Subcutaneous adipose tissue (tissue), 4 donors: ENCODE results near the gene APOL4. TPM values are rescaled to one million over a fixed set of nuclear protein-coding genes. Genes with fewer than 3 reads are reported as not detected.

Source experiments
- total RNA-seq, 4 donors: library from RNA; depleted of rRNA; stranded (reverse); fragments of >200 nt; gene quantifications; one replicate each; pipeline ENCODE4 v1.1.0, GENCODE V29; 2016
- TF ChIP-seq, protein P1 (sequence below): fragments of 450-650 bp; IDR thresholded peaks from one replicate; pipeline ENCODE4 v1.5.1; 2016; ENCODE audit warnings: low read depth, mild to moderate bottlenecking, control low read depth, antibody characterized with exemption, moderate library complexity

APOL4 gene
- total RNA-seq, 4 donors from 2014 or later = 0.68 to 80.8 (median 35.8) TPM

GRCh38 chr22:36145881-36146280 lies 55.7 kb downstream of the APOL4 start:
- TF ChIP-seq, protein P1, sequence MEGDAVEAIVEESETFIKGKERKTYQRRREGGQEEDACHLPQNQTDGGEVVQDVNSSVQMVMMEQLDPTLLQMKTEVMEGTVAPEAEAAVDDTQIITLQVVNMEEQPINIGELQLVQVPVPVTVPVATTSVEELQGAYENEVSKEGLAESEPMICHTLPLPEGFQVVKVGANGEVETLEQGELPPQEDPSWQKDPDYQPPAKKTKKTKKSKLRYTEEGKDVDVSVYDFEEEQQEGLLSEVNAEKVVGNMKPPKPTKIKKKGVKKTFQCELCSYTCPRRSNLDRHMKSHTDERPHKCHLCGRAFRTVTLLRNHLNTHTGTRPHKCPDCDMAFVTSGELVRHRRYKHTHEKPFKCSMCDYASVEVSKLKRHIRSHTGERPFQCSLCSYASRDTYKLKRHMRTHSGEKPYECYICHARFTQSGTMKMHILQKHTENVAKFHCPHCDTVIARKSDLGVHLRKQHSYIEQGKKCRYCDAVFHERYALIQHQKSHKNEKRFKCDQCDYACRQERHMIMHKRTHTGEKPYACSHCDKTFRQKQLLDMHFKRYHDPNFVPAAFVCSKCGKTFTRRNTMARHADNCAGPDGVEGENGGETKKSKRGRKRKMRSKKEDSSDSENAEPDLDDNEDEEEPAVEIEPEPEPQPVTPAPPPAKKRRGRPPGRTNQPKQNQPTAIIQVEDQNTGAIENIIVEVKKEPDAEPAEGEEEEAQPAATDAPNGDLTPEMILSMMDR = no peak

GRCh38 chr22:36144886-36145541 lies 56.6 kb downstream of the APOL4 start:
- TF ChIP-seq, protein P1 = no peak

DNA sequence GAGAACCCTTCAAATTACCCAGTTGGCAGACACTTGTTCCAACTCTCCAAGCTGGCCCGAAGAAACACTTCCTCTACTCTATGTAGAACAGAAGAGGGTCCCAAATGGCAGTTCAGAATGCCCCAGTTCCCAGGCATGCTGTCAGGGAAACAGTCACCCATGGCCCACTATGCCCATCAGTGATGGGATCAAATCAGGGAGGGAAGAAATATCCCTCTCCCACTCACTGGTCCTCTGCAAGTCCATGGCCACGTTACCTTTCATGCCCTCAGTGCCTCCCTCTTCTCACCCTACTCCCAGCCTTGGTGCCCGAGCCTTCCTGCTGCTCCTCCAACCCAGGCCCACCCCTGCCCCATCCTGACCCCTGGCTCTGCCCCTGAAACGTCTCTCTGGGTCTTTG lies 57.7 kb downstream of the APOL4 start:
- TF ChIP-seq, protein P1 = no peak

- TF ChIP-seq, protein P1 = no peak
These were observed 58.4 kb downstream of the APOL4 start for GRCh38 chr22:36143066-36143815.

DNA sequence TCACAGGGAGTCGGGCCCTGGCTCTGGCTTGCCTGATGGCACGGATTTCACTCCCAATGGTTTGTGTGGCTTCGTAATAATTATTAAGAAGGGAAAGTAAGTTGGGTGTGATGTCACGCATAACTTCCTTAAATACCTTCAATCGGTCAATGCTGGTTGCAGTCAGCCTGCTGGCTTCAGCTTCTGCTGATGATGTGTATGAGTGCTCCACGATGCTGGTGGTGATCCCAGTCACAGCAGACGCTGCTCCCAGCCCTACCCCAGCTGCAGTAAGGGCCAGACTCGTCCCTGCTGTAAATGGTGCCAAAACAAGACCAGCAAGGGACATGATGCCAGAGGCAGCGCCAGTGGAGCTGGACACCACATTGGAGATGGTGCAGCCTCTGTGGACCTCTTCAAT lies 60.1 kb downstream of the APOL4 start:
- TF ChIP-seq, protein P1 = no peak

Other genes starting within 250 kb of the APOL4 start
- 10 to 100 TPM; 46.7 to 64.1 (median 51.5) TPM for gene RBFOX2, start 173.0 kb downstream of the APOL4 start, total RNA-seq
- 100 to 1,000 TPM in 3 of 4 donors, 10 to 100 TPM in 1; 99.3 to 166 (median 121) TPM for gene APOL3, start 41.1 kb downstream of the APOL4 start, total RNA-seq
- 100 to 1,000 TPM in 1 of 4 donors, 10 to 100 TPM in 3; 39.0 to 121 (median 66.6) TPM for gene APOL2, start 37.7 kb upstream of the APOL4 start, total RNA-seq
- 10 to 100 TPM in 3 of 4 donors, 1 to 10 TPM in 1; 7.5 to 53.5 (median 18.9) TPM for gene APOL1, start 51.3 kb upstream of the APOL4 start, total RNA-seq
- 100 to 1,000 TPM; 187 to 410 (median 233) TPM for gene MYH9, start 186.2 kb upstream of the APOL4 start, total RNA-seq